Spinal cord (tissue), 10 donors: ENCODE data around the gene MACROD2. TPM values are rescaled to one million over a fixed set of nuclear protein-coding genes. Genes with fewer than 3 reads are reported as not detected.
A peak's percentile ranks its signal among the peaks of the same experiment; 100 is the strongest.

Experiments
- DNase-seq, 6 donors: peaks; one replicate each; pipeline versions ENCODE4 v3.0.0 to v3.0.0-alpha.2; 2013 to 2015; ENCODE audit warnings: low spot score in 6 of 6, low read depth in 4 of 6
- H3K27ac ChIP-seq: one replicate; pipeline ENCODE4 v1.5.1; 2013; ENCODE audit warnings: low read depth, low read length, control low read depth
- H3K27me3 ChIP-seq: one replicate; pipeline ENCODE4 v1.6.1; 2013; ENCODE audit warnings: low read length; ENCODE audit not compliant: control insufficient read depth, insufficient read depth
- H3K36me3 ChIP-seq: one replicate; pipeline ENCODE4 v1.6.1; 2013; ENCODE audit warnings: low read length; ENCODE audit not compliant: control insufficient read depth, insufficient read depth
- H3K4me1 ChIP-seq: one replicate; pipeline ENCODE4 v1.6.1; 2013; ENCODE audit warnings: low read length; ENCODE audit not compliant: control insufficient read depth, insufficient read depth
- H3K4me3 ChIP-seq: one replicate; pipeline ENCODE4 v1.5.1; 2013; ENCODE audit warnings: low read depth, low read length, control low read depth
- H3K9me3 ChIP-seq: one replicate; pipeline ENCODE4 v1.6.1; 2013; ENCODE audit warnings: low read length; ENCODE audit not compliant: control insufficient read depth, insufficient read depth
- WGBS: methylation state at CpG from one replicate; pipeline ENCODE4 v1.1.5; 2013; ENCODE audit warnings: missing lambda C conversion rate; ENCODE audit not compliant: insufficient coverage; 5-methylcytosine and 5-hydroxymethylcytosine counted together
- polyA plus RNA-seq, 2 donors: library from polyadenylated mRNA; unstranded; fragments of 120-200 nt; gene quantifications; one replicate each; pipeline ENCODE4 v1.2.1, GENCODE V29; 2013; ENCODE audit not compliant: insufficient read length in 2 of 2
- total RNA-seq, 2 donors: library from RNA; depleted of rRNA in 1 of 2; stranded (reverse); fragments of 120-200 nt in 1 of 2; fragments of >200 nt in 1 of 2; gene quantifications; one replicate each; pipeline versions ENCODE4 v1.2.3 to v1.2.4, GENCODE V29; 2013 to 2014
- donor health status: healthy.

Gene MACROD2
- total and polyA plus RNA-seq, 4 donors = 16.2 to 34.0 (median 23.6) TPM

- no CpG with 5 or more reads among the region's 3 CpGs for WGBS
- no peak for DNase-seq
- no peak overlapping the region for H3K4me3 ChIP-seq
- no peak overlapping the region for H3K27ac ChIP-seq
- no peaks in the 10 kb centered on the region for H3K9me3 ChIP-seq
- no peaks in the 10 kb centered on the region for H3K4me1 ChIP-seq
- no peaks in the 10 kb centered on the region for H3K27me3 ChIP-seq
- no peaks in the 10 kb centered on the region for H3K36me3 ChIP-seq
Observed at GRCh38 chr20:15578113-15578512, 1582.8 kb downstream of the MACROD2 start.

GRCh38 chr20:15579688-15580087, 1584.4 kb downstream of the MACROD2 start:
- Histone ChIP-seq H3K36me3 (no peaks in the 10 kb centered on the region), H3K27me3 (no peaks in the 10 kb centered on the region), H3K4me3 (no peak overlapping the region), H3K4me1 (no peaks in the 10 kb centered on the region), H3K27ac (no peak overlapping the region), H3K9me3 (no peaks in the 10 kb centered on the region)
- WGBS = no CpG with 5 or more reads among the region's 2 CpGs
- DNase-seq = peak in 1 of 6 donors; percentile 66

GRCh38 chr20:15582146-15582760, 1586.9 kb downstream of the MACROD2 start:
- H3K27ac ChIP-seq = no peak overlapping the region
- no peaks in the 10 kb centered on the region for H3K9me3 ChIP-seq
- H3K36me3 ChIP-seq = no peaks in the 10 kb centered on the region
- H3K27me3 ChIP-seq = no peaks in the 10 kb centered on the region
- no peaks in the 10 kb centered on the region for H3K4me1 ChIP-seq
- no peak overlapping the region for H3K4me3 ChIP-seq
- DNase-seq = no peak
- no CpG with 5 or more reads among the region's 5 CpGs for WGBS

- no peaks in the 10 kb centered on the region for H3K27me3 ChIP-seq
- no peak overlapping the region for H3K4me3 ChIP-seq
- H3K27ac ChIP-seq = no peak overlapping the region
- no peaks in the 10 kb centered on the region for H3K9me3 ChIP-seq
- 80% methylated on average over 6 of the region's 6 CpGs for WGBS
- H3K4me1 ChIP-seq = no peaks in the 10 kb centered on the region
- no peaks in the 10 kb centered on the region for H3K36me3 ChIP-seq
- no peak for DNase-seq
Observed at GRCh38 chr20:15584507-15584906, 1589.2 kb downstream of the MACROD2 start.

GRCh38 chr20:15593081-15593480, 1597.8 kb downstream of the MACROD2 start:
- Histone ChIP-seq H3K27me3 (no peaks in the 10 kb centered on the region), H3K4me1 (no peaks in the 10 kb centered on the region), H3K36me3 (no peaks in the 10 kb centered on the region), H3K27ac (no peak overlapping the region), H3K4me3 (no peak overlapping the region), H3K9me3 (no peaks in the 10 kb centered on the region)
- no CpG with 5 or more reads among the region's 4 CpGs for WGBS
- peak in 1 of 6 donors; percentile 87 for DNase-seq

- WGBS = 100% methylated on average over 1 of the region's 2 CpGs
- no peaks in the 10 kb centered on the region for H3K4me1 ChIP-seq
- H3K4me3 ChIP-seq = no peak overlapping the region
- no peaks in the 10 kb centered on the region for H3K36me3 ChIP-seq
- no peaks in the 10 kb centered on the region for H3K9me3 ChIP-seq
- no peak overlapping the region for H3K27ac ChIP-seq
- no peaks in the 10 kb centered on the region for H3K27me3 ChIP-seq
- DNase-seq = no peak
Observed at GRCh38 chr20:15594158-15594695, 1598.9 kb downstream of the MACROD2 start.

GRCh38 chr20:15596220-15596890, 1601.0 kb downstream of the MACROD2 start:
- no peak for DNase-seq
- Histone ChIP-seq H3K4me3 (no peak overlapping the region), H3K9me3 (no peaks in the 10 kb centered on the region), H3K27me3 (no peaks in the 10 kb centered on the region), H3K4me1 (no peaks in the 10 kb centered on the region), H3K36me3 (no peaks in the 10 kb centered on the region), H3K27ac (no peak overlapping the region)
- 100% methylated on average over 1 of the region's 3 CpGs for WGBS

GRCh38 chr20:15597306-15597705, 1602.0 kb downstream of the MACROD2 start:
- WGBS = 100% methylated on average over 1 of the region's 2 CpGs
- no peaks in the 10 kb centered on the region for H3K9me3 ChIP-seq
- H3K4me1 ChIP-seq = no peaks in the 10 kb centered on the region
- no peak for DNase-seq
- no peaks in the 10 kb centered on the region for H3K27me3 ChIP-seq
- H3K27ac ChIP-seq = no peak overlapping the region
- H3K36me3 ChIP-seq = no peaks in the 10 kb centered on the region
- no peak overlapping the region for H3K4me3 ChIP-seq

- no peaks in the 10 kb centered on the region for H3K4me1 ChIP-seq
- no peaks in the 10 kb centered on the region for H3K36me3 ChIP-seq
- H3K9me3 ChIP-seq = no peaks in the 10 kb centered on the region
- no peak overlapping the region for H3K4me3 ChIP-seq
- H3K27ac ChIP-seq = no peak overlapping the region
- no peaks in the 10 kb centered on the region for H3K27me3 ChIP-seq
- WGBS = 59% methylated on average over 2 of the region's 2 CpGs
- DNase-seq = peak in 1 of 6 donors; percentile 17
Observed at GRCh38 chr20:15599961-15600360, 1604.6 kb downstream of the MACROD2 start.

- no peak for DNase-seq
- Histone ChIP-seq H3K9me3 (no peaks in the 10 kb centered on the region), H3K27ac (no peak overlapping the region), H3K4me1 (no peaks in the 10 kb centered on the region), H3K4me3 (no peak overlapping the region), H3K27me3 (no peaks in the 10 kb centered on the region), H3K36me3 (no peaks in the 10 kb centered on the region)
- WGBS = no CpG with 5 or more reads among the region's 2 CpGs
Observed at GRCh38 chr20:15600565-15600964, 1605.2 kb downstream of the MACROD2 start.
